Body of pancreas (tissue), 4 donors: ENCODE data around the gene HORMAD2.

Source experiments
- CTCF ChIP-seq, 7 experiments: fragments of 450-650 bp in 4 of 7; fragments of 200-600 bp in 3 of 7; sonication (generic) in 3 of 7; IDR thresholded peaks; one replicate each; pipeline ENCODE4 v1.5.1; 2016 to 2019; ENCODE audit warnings: antibody characterized with exemption in 7 of 7
- POLR2A ChIP-seq, 3 donors: fragments of 450-650 bp; IDR thresholded peaks; one replicate each; pipeline ENCODE4 v1.6.1; 2016; ENCODE audit warnings: antibody characterized with exemption in 3 of 3, mild to moderate bottlenecking in 2 of 3

GRCh38 chr22:30183861-30184278 is 103.6 kb downstream of the HORMAD2 start:
- TF ChIP-seq CTCF (IDR thresholded peaks at IDR 0.05), result no peak
- TF ChIP-seq POLR2A (IDR thresholded peaks at IDR 0.05), result no peak
